ENCODE data around the gene PLXND1. TPM values are rescaled to one million over a fixed set of nuclear protein-coding genes. Genes with fewer than 3 reads are reported as not detected.
"Not testable (repeated sequence)": the region's sequence is repeated elsewhere in the genome, so short reads cannot be mapped to it uniquely, and the experiment has no call there.

The PLXND1 gene, protein sequence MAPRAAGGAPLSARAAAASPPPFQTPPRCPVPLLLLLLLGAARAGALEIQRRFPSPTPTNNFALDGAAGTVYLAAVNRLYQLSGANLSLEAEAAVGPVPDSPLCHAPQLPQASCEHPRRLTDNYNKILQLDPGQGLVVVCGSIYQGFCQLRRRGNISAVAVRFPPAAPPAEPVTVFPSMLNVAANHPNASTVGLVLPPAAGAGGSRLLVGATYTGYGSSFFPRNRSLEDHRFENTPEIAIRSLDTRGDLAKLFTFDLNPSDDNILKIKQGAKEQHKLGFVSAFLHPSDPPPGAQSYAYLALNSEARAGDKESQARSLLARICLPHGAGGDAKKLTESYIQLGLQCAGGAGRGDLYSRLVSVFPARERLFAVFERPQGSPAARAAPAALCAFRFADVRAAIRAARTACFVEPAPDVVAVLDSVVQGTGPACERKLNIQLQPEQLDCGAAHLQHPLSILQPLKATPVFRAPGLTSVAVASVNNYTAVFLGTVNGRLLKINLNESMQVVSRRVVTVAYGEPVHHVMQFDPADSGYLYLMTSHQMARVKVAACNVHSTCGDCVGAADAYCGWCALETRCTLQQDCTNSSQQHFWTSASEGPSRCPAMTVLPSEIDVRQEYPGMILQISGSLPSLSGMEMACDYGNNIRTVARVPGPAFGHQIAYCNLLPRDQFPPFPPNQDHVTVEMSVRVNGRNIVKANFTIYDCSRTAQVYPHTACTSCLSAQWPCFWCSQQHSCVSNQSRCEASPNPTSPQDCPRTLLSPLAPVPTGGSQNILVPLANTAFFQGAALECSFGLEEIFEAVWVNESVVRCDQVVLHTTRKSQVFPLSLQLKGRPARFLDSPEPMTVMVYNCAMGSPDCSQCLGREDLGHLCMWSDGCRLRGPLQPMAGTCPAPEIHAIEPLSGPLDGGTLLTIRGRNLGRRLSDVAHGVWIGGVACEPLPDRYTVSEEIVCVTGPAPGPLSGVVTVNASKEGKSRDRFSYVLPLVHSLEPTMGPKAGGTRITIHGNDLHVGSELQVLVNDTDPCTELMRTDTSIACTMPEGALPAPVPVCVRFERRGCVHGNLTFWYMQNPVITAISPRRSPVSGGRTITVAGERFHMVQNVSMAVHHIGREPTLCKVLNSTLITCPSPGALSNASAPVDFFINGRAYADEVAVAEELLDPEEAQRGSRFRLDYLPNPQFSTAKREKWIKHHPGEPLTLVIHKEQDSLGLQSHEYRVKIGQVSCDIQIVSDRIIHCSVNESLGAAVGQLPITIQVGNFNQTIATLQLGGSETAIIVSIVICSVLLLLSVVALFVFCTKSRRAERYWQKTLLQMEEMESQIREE (N-terminal part only)
- 38.7 TPM for total RNA-seq

GRCh38 chr3:129606636-129607390, at the start of gene PLXND1:
PLXND1 (minus strand) TSS chr3:129606676; CDS start chr3:129606639, 37 bp downstream.
- Histone ChIP-seq H3K4me1 (ENCODE audit: insufficient read depth, low read length) (peaks cover 63% of the 10 kb centered on the region), H3K27me3 (ENCODE audit: insufficient read depth, low read length) (peaks cover 7% of the 10 kb centered on the region), H3K9me3 (ENCODE audit: low read depth, low read length) (no peaks in the 10 kb centered on the region), H3K4me3 (ENCODE audit: low read length) (peak within 1 kb of the TSS; percentile 38)

GRCh38 chr3:129655291-129655700, 48.8 kb upstream of the PLXND1 start:
- no peak overlapping the region for H3K4me3 ChIP-seq (ENCODE audit: low read length)
- H3K4me1 ChIP-seq (ENCODE audit: insufficient read depth, low read length): peaks cover 6% of the 10 kb centered on the region

DNA sequence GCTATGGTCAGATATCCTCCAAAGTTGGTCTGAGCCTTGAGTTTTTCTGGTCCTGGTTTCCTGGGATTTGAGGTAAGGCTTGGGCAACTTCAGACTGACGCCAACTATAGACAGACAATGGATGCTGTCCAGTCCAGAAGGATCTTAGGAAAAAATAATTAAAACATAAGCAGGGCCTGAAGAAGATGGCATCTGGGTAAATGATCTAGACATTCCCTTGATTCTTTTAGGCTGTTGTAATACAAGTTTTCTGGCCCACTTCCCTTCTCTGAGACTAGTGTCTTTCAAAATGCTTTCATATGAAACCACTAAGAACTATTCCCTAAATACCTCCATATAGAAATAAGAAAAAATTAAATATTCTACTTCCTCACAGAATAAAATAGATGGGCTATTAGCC, 47.7 kb upstream of the PLXND1 start:
- H3K27me3 ChIP-seq (ENCODE audit: insufficient read depth, low read length): no peaks in the 10 kb centered on the region
- no peaks in the 10 kb centered on the region for H3K9me3 ChIP-seq (ENCODE audit: low read depth, low read length)
- H3K4me1 ChIP-seq (ENCODE audit: insufficient read depth, low read length): peaks cover 9% of the 10 kb centered on the region
- no peak overlapping the region for H3K4me3 ChIP-seq (ENCODE audit: low read length)

More at GRCh38 chr3:129655291-129655700, 48.8 kb upstream of the PLXND1 start:
- Histone ChIP-seq H3K27me3 (ENCODE audit: insufficient read depth, low read length) (no peaks in the 10 kb centered on the region), H3K9me3 (ENCODE audit: low read depth, low read length) (no peaks in the 10 kb centered on the region)

- H3K4me3 ChIP-seq (ENCODE audit: low read length): no peak overlapping the region
- H3K9me3 ChIP-seq (ENCODE audit: low read depth, low read length): no peaks in the 10 kb centered on the region
- no peaks in the 10 kb centered on the region for H3K27me3 ChIP-seq (ENCODE audit: insufficient read depth, low read length)
- H3K4me1 ChIP-seq (ENCODE audit: insufficient read depth, low read length): peaks cover 3% of the 10 kb centered on the region
These were observed 46.5 kb upstream of the PLXND1 start for GRCh38 chr3:129653019-129653418.

DNA sequence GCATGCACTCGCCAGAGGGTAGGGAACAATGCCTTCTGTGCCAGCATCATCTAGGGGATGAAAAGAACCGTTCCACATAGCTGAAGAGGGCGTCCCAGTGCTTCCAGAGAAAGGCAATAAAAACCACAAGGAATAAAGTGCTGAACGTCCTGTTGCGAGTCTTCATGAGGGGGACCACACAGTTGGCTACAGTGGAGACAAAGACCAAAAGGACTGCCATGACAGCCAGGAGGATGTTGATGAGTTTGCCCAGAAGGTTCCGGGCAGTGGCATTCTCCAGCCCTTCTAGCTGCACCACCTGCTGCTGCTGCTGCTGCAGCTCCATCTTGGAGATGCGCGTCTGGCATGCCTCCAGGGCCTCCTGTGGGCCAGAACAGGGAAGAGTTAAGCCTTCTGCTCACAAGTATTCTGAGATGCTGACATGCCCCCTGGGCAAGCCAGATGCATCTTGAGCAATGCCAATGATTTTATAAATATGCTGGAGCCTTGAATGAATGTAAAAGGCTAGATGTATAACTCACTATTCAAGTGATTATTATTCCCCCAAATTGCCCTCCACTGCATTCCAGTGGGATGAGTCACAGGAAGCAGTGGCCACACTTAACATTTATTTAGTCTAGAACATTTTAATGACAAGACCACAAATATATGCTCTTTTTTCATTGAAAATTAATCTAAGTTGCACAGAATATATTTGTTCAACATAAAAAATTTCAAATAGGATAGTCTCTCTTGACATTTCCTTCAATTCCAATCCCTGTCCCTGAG, 45.1 kb upstream of the PLXND1 start:
- H3K4me1 ChIP-seq (ENCODE audit: insufficient read depth, low read length): peaks cover 3% of the 10 kb centered on the region
- no peak overlapping the region for H3K4me3 ChIP-seq (ENCODE audit: low read length)
- no peaks in the 10 kb centered on the region for H3K27me3 ChIP-seq (ENCODE audit: insufficient read depth, low read length)
- no peaks in the 10 kb centered on the region for H3K9me3 ChIP-seq (ENCODE audit: low read depth, low read length)

DNA sequence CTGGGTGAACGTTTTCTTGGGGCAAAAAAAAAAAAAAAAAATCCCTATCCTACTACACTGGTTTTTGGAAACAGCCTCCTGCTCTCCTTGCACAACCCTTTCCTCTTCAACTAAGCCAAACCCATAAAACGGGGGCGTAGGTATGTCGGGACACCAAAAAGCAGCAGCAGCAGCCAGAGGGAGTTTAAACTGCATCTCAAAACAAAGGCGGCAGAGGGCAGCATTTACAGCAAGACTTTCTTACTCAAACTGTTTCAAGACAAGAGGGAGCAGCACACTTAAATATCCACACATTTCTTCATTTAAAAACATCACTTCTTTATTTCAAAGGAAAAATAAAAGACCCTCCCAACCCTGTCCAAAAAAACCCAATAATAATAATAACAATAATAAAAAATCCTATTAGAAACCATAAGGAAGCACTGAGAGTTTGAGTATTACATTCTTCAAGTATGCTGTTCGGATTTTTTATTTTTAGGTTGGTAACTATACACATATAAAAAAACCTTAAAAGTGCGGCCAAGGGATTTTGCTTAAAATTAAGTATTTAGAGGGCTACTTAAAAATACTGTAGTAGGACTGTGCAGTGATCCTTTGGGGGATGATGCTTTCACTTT, 43.9 kb upstream of the PLXND1 start:
- no peaks in the 10 kb centered on the region for H3K9me3 ChIP-seq (ENCODE audit: low read depth, low read length)
- H3K4me1 ChIP-seq (ENCODE audit: insufficient read depth, low read length): peaks cover 4% of the 10 kb centered on the region
- H3K27me3 ChIP-seq (ENCODE audit: insufficient read depth, low read length): no peaks in the 10 kb centered on the region
- no peak overlapping the region for H3K4me3 ChIP-seq (ENCODE audit: low read length)

DNA sequence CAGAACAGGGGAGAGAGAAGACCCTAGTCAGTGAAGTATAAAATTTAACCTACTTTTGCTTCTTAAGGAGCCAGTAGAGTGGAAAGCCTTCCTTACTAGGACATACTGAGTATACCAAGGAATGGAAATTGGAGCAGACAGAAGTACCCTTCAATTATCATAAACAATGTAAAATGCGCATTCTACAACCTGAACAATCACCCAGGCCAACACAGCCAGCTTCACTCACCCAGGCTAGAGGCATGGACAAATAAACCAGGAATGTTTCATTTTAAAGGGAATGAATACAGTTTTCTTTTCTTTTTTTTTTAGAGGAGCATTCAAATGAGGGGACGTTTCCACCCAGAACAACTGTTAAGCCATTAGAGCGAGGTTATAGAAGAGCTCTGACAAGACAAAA, 41.9 kb upstream of the PLXND1 start:
- peaks cover 7% of the 10 kb centered on the region for H3K4me1 ChIP-seq (ENCODE audit: insufficient read depth, low read length)
- no peaks in the 10 kb centered on the region for H3K9me3 ChIP-seq (ENCODE audit: low read depth, low read length)
- H3K27me3 ChIP-seq (ENCODE audit: insufficient read depth, low read length): no peaks in the 10 kb centered on the region
- H3K4me3 ChIP-seq (ENCODE audit: low read length): no peak overlapping the region

GRCh38 chr3:129645286-129645685, 38.8 kb upstream of the PLXND1 start:
- no peaks in the 10 kb centered on the region for H3K27me3 ChIP-seq (ENCODE audit: insufficient read depth, low read length)
- no peaks in the 10 kb centered on the region for H3K9me3 ChIP-seq (ENCODE audit: low read depth, low read length)
- H3K4me1 ChIP-seq (ENCODE audit: insufficient read depth, low read length): peaks cover 7% of the 10 kb centered on the region
- no peak overlapping the region for H3K4me3 ChIP-seq (ENCODE audit: low read length)

- Histone ChIP-seq H3K4me1 (ENCODE audit: insufficient read depth, low read length) (peaks cover 4% of the 10 kb centered on the region), H3K9me3 (ENCODE audit: low read depth, low read length) (no peaks in the 10 kb centered on the region), H3K27me3 (ENCODE audit: insufficient read depth, low read length) (no peaks in the 10 kb centered on the region), H3K4me3 (ENCODE audit: low read length) (no peak overlapping the region)
These were observed 38.4 kb upstream of the PLXND1 start for GRCh38 chr3:129644836-129645235.

DNA sequence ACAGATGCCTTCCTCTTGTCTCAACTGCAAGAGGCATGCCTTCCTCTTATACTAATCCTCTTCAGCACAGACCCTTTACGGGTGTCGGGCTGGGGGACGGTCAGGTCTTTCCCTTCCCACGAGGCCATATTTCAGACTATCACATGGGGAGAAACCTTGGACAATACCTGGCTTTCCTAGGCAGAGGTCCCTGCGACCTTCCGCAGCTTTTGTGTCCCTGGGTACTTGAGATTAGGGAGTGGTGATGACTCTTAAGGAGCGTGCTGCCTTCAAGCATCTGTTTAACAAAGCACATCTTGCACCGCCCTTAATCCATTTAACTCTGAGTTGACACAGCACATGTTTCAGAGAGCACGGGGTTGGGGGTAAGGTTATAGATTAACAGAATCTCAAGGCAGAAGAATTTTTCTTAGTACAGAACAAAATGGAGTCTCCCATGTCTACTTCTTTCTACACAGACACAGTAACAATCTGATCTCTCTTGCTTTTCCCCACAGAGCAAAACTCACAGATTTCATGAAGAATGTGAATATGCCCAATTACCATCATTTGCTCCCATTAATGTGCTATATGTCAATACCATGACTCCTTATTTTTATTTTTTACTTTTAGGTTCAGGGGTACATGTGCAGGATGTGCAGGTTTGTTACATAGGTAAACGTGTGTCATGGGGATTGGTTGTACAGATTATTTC, 35.2 kb upstream of the PLXND1 start:
- not testable (repeated sequence) for H3K4me1 ChIP-seq (ENCODE audit: insufficient read depth, low read length); H3K9me3 ChIP-seq (ENCODE audit: low read depth, low read length); H3K27me3 ChIP-seq (ENCODE audit: insufficient read depth, low read length); H3K4me3 ChIP-seq (ENCODE audit: low read length)

DNA sequence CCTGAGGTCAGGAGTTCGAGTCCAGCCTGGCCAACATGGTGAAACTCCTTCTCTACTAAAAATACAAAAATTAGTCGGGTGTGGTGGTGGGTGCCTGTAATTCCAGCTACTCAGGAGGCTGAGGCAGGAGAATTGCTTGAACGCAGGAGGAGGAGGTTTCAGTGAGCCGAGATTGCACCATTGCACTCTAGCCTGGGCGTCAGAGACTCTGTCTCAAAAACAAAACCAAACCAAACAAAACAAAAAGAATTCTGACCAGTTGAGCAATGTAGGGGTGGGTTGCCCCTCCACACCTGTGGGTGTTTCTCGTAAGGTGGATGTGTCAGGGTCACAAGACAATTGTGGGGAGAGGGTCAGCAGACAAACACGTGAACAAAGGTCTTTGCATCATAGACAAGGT, 34.5 kb upstream of the PLXND1 start:
- H3K4me3 ChIP-seq (ENCODE audit: low read length); H3K4me1 ChIP-seq (ENCODE audit: insufficient read depth, low read length); H3K9me3 ChIP-seq (ENCODE audit: low read depth, low read length); H3K27me3 ChIP-seq (ENCODE audit: insufficient read depth, low read length): not testable (repeated sequence)

DNA sequence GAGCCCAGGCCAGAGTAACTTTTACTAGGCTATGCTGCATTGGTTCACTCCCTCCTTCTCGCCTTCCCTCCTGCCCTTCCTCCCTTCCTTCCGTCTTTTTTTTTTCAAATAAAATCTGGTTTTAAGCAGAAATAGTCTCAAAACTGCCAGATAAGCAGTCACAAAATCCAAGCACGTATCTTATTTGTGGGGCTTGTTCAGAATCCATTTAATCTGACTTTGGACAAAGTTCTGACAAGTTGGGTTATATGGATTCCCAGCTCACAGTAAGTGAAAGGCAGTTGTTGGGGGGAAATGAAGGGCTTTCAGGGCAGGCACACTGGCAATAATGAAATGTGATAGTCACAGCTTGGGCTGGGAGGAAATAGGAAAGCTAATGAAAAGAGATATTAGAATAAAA, 32.0 kb upstream of the PLXND1 start:
- no peaks in the 10 kb centered on the region for H3K4me1 ChIP-seq (ENCODE audit: insufficient read depth, low read length)

DNA sequence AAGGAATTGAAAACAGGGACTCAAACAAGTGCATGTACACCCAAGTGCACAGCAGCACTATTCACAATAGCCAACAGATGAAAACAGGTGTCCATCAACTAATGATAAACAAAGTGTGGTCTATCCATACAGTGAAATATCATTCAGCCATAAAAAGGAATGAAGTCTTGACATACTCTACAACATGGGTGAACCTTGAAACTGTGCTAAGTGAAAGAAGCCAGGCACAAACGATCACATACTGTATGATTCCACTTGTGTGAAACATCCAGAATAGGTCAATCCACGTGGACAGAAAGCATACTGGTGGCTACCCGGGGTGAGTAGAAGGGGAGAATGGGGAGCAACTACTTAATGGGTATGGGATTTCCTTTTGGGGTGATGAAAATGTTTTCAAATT, 29.6 kb upstream of the PLXND1 start:
- no peaks in the 10 kb centered on the region for H3K4me1 ChIP-seq (ENCODE audit: insufficient read depth, low read length)
- H3K9me3 ChIP-seq (ENCODE audit: low read depth, low read length): no peaks in the 10 kb centered on the region
- no peaks in the 10 kb centered on the region for H3K27me3 ChIP-seq (ENCODE audit: insufficient read depth, low read length)
- H3K4me3 ChIP-seq (ENCODE audit: low read length): no peak overlapping the region

More for the DNA sequence above, 32.0 kb upstream of the PLXND1 start:
- no peak overlapping the region for H3K4me3 ChIP-seq (ENCODE audit: low read length)
- no peaks in the 10 kb centered on the region for H3K27me3 ChIP-seq (ENCODE audit: insufficient read depth, low read length)
- no peaks in the 10 kb centered on the region for H3K9me3 ChIP-seq (ENCODE audit: low read depth, low read length)

Data from mononuclear cell (primary cell).